ENCODE results near the gene CAMTA1. TPM values are rescaled to one million over a fixed set of nuclear protein-coding genes. Genes with fewer than 3 reads are reported as not detected.

CAMTA1 gene
- polyA plus RNA-seq, 1 of the 3 experiments (the other 2 are of a cell fraction) = 63.1 TPM

DNA sequence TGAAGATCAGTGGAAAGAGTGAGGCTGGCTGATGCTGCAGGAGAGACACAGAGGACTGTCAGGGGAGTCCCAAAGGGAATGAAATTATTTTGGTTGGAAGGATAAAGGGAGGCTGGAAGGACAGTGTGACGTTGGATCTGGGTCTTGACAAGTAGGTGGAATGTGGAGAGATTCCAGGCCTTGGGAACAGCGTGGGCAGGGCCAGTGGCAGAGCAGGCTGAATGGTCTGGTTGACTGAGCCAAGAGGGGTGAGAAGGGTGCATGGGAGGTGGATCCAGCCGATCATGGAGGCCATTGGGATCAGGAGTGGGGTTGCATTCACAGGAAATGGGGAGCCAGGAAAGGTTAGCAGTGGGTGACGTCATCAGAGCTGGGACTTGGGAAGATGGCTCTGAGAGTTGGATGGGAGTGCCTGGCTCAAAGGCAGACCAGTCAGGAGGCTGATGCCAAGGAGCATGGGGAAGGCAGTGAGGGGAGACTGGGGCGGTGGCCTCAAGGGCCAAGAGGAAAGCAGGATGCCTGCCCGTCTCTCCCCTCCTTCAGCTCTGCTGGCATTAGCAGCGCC lies 839.6 kb downstream of the CAMTA1 start:
- POLR2A ChIA-PET = no interaction called here
- WGBS (ENCODE audit: low lambda C conversion rate) = 34% methylated on average over 4 of the region's 7 CpGs
- H3K9me3 ChIP-seq = no peaks in the 10 kb centered on the region
- H3K9ac ChIP-seq = no peak overlapping the region
- no peak overlapping the region; a peak in 1 of 4 replicates for H3K27ac ChIP-seq (ENCODE audit: low read depth in 2 of 2, low read length in 1 of 2)
- TF ChIP-seq TCF12 (IDR thresholded peaks at IDR 0.05) = no peak
- TF ChIP-seq, protein P1, sequence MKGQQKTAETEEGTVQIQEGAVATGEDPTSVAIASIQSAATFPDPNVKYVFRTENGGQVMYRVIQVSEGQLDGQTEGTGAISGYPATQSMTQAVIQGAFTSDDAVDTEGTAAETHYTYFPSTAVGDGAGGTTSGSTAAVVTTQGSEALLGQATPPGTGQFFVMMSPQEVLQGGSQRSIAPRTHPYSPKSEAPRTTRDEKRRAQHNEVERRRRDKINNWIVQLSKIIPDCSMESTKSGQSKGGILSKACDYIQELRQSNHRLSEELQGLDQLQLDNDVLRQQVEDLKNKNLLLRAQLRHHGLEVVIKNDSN (IDR thresholded peaks at IDR 0.05; ENCODE audit: borderline replicate concordance, low read depth) = no peak
- no peak for TF ChIP-seq GABPA (IDR thresholded peaks at IDR 0.05; ENCODE audit: low read depth)
- no peaks in the 10 kb centered on the region for H3F3A ChIP-seq (replicated peaks; ENCODE audit: insufficient read depth)
- no peak for DNase-seq
- no peaks in the 10 kb centered on the region for H4K20me1 ChIP-seq (ENCODE audit: insufficient read depth)
- CTCF ChIA-PET = interaction anchor here (1.3 to 2.5 kb wide), 3 partner anchors 9 to 38 kb away, joined by 3 to 10 read pairs (median 8); no protein-coding TSS in a partner anchor
- no peak overlapping the region for H3K4me3 ChIP-seq (ENCODE audit: low read depth in 2 of 2, low read length in 1 of 2)
- no peaks in the 10 kb centered on the region for H3K9me2 ChIP-seq
- H2AFZ ChIP-seq (ENCODE audit: low read depth) = no peak overlapping the region
- peaks cover 0 to 57% of the 10 kb centered on the region in 2 experiments; a peak in 2 of 4 replicates for H3K4me1 ChIP-seq (ENCODE audit: control insufficient read depth in 1 of 2, insufficient read depth in 2 of 2, low read depth in 1 of 2, low read length in 1 of 2)
- H3K36me3 ChIP-seq (replicated peaks in 1 of 2; ENCODE audit: control insufficient read depth in 1 of 2, insufficient read depth in 2 of 2, low read length in 1 of 2) = no peaks in the 10 kb centered on the region
- no peak overlapping the region for H3K4me2 ChIP-seq
- peaks cover 6% of the 10 kb centered on the region; the same call in 1 of the 2 replicates for H3K27me3 ChIP-seq (ENCODE audit: insufficient read depth)
- no peaks in the 10 kb centered on the region for H3K79me2 ChIP-seq (ENCODE audit: insufficient read depth)

DNA sequence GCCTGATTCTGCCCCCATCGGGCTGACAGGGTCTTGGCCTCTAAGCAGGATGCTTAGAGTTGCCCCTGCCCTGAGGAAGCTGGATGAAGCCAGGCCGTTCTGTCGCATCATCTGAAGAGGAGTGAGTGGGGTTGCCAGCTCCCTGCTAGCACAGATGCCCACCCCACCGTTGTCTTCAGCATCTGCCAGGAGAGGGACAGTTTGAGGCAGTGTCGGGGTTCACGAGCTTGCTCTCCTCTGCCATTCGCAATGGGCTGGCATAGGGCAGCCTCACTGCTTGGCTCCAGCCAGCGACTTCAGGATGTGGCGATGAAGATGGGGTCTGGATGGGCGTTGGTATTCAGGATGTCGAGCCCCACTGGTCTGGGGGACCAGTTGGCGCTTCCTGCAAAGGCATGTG lies 840.1 kb downstream of the CAMTA1 start:
- Histone ChIP-seq H3K9me2 (no peaks in the 10 kb centered on the region), H3K27me3 (ENCODE audit: insufficient read depth) (peaks cover 6% of the 10 kb centered on the region; the same call in 1 of the 2 replicates), H3K27ac (ENCODE audit: low read depth in 2 of 2, low read length in 1 of 2) (no peak overlapping the region; a peak in 1 of 4 replicates), H3K9me3 (no peaks in the 10 kb centered on the region), H3K9ac (no peak overlapping the region), H3K4me3 (ENCODE audit: low read depth in 2 of 2, low read length in 1 of 2) (no peak overlapping the region), H2AFZ (ENCODE audit: low read depth) (no peak overlapping the region), H3F3A (replicated peaks; ENCODE audit: insufficient read depth) (no peaks in the 10 kb centered on the region), H3K4me1 (ENCODE audit: control insufficient read depth in 1 of 2, insufficient read depth in 2 of 2, low read depth in 1 of 2, low read length in 1 of 2) (peaks cover 0 to 58% of the 10 kb centered on the region in 2 experiments; a peak in 2 of 4 replicates), H3K79me2 (ENCODE audit: insufficient read depth) (no peaks in the 10 kb centered on the region), H3K36me3 (replicated peaks in 1 of 2; ENCODE audit: control insufficient read depth in 1 of 2, insufficient read depth in 2 of 2, low read length in 1 of 2) (no peaks in the 10 kb centered on the region), H3K4me2 (no peak overlapping the region), H4K20me1 (ENCODE audit: insufficient read depth) (no peaks in the 10 kb centered on the region)
- ChIA-PET CTCF (interaction anchor here (1.3 to 2.5 kb wide), 3 partner anchors 10 to 38 kb away, joined by 3 to 10 read pairs (median 8); no protein-coding TSS in a partner anchor), POLR2A (interaction anchor here (0.6 kb wide), 1 partner anchor 16 kb away, joined by 3 read pairs; no protein-coding TSS in a partner anchor)
- TF ChIP-seq GATA2 (CRISPR knock-in tag; IDR thresholded peaks at IDR 0.05) (no peak), MEF2A (IDR thresholded peaks at IDR 0.05; ENCODE audit: borderline replicate concordance, low read depth) (no peak)
- TF ChIP-seq, protein P2, sequence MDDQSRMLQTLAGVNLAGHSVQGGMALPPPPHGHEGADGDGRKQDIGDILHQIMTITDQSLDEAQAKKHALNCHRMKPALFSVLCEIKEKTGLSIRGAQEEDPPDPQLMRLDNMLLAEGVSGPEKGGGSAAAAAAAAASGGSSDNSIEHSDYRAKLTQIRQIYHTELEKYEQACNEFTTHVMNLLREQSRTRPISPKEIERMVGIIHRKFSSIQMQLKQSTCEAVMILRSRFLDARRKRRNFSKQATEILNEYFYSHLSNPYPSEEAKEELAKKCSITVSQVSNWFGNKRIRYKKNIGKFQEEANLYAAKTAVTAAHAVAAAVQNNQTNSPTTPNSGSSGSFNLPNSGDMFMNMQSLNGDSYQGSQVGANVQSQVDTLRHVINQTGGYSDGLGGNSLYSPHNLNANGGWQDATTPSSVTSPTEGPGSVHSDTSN (IDR thresholded peaks at IDR 0.05) = no peak
- TF ChIP-seq, protein P3, sequence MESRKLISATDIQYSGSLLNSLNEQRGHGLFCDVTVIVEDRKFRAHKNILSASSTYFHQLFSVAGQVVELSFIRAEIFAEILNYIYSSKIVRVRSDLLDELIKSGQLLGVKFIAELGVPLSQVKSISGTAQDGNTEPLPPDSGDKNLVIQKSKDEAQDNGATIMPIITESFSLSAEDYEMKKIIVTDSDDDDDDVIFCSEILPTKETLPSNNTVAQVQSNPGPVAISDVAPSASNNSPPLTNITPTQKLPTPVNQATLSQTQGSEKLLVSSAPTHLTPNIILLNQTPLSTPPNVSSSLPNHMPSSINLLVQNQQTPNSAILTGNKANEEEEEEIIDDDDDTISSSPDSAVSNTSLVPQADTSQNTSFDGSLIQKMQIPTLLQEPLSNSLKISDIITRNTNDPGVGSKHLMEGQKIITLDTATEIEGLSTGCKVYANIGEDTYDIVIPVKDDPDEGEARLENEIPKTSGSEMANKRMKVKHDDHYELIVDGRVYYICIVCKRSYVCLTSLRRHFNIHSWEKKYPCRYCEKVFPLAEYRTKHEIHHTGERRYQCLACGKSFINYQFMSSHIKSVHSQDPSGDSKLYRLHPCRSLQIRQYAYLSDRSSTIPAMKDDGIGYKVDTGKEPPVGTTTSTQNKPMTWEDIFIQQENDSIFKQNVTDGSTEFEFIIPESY (IDR thresholded peaks at IDR 0.05; ENCODE audit: borderline replicate concordance, low read depth) = no peak
- WGBS (ENCODE audit: low lambda C conversion rate) = 54% methylated on average over 10 of the region's 12 CpGs
- DNase-seq = no peak
